ENCODE data around the gene ZBED6. TPM values are rescaled to one million over a fixed set of nuclear protein-coding genes. Genes with fewer than 3 reads are reported as not detected.

Gene ZBED6
- total RNA-seq, 1 experiment from 2014 or later, result 13.1 TPM

DNA sequence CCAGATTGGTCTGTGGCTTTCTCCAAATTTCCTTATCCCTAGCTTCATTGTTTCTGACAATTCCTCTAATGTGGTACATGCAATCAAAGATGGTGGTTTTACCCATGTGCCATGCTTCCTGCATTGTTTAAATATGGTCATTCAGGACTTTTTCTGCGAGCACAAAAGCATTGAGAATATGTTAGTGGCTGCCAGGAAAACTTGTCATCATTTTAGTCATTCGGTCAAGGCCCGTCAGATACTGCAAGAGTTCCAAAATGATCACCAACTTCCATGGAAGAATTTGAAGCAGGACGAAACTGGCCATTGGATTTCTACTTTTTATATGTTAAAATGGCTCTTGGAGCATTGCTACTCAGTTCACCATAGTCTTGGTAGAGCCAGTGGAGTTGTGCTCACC, 3.7 kb downstream of the ZBED6 start:
- H3K23me2 ChIP-seq (ENCODE audit: insufficient read length, low read depth, low read length, poor library complexity, severe bottlenecking), result no peaks in the 10 kb centered on the region
- H3K79me1 ChIP-seq (ENCODE audit: insufficient read depth, low read depth, low read length, poor library complexity, severe bottlenecking), result no peaks in the 10 kb centered on the region
- H4K8ac ChIP-seq (replicated peaks; ENCODE audit: insufficient read length, low read depth, low read length), result no peak overlapping the region
- Mint-ChIP-seq H3K9me3 (peaks cover 13 to 27% of the 10 kb centered on the region in 2 experiments; a peak in 4 of 5 replicates), H3K27ac (no peak overlapping the region), H3K4me1 (peaks cover 30 to 42% of the 10 kb centered on the region in 2 experiments), H3K27me3 (ENCODE audit: low read depth) (no peaks in the 10 kb centered on the region), H3K4me3 (no peak overlapping the region), H3K36me3 (ENCODE audit: insufficient read depth in 1 of 3, low read depth in 3 of 3) (peaks cover 54 to 59% (median 55%) of the 10 kb centered on the region in 3 experiments)
- H4K5ac ChIP-seq (ENCODE audit: insufficient read length, low read depth, low read length), result no peak overlapping the region
- no peaks in the 10 kb centered on the region for H4K20me1 ChIP-seq (ENCODE audit: control insufficient read depth, insufficient read depth, insufficient read length)
- H3K4ac ChIP-seq (ENCODE audit: low read depth, low read length), result no peak overlapping the region
- H3K9me3 ChIP-seq (ENCODE audit: control insufficient read depth, low read depth, low read length), result no peaks in the 10 kb centered on the region
- no CpG with 5 or more reads among the region's 4 CpGs for WGBS (ENCODE audit: extremely low coverage, insufficient read length, low lambda C conversion rate)
- no peak overlapping the region for H2BK12ac ChIP-seq (ENCODE audit: insufficient read length, low read depth, low read length)
- no peak for DNase-seq
- H3K18ac ChIP-seq (ENCODE audit: insufficient read length, low read depth, low read length), result no peak overlapping the region
- no peaks in the 10 kb centered on the region for H3K27me3 ChIP-seq (ENCODE audit: insufficient read depth, low read length)
- H3K4me2 ChIP-seq (ENCODE audit: insufficient read depth, insufficient read length, low read length), result no peak overlapping the region
- TF ChIP-seq, protein P1, sequence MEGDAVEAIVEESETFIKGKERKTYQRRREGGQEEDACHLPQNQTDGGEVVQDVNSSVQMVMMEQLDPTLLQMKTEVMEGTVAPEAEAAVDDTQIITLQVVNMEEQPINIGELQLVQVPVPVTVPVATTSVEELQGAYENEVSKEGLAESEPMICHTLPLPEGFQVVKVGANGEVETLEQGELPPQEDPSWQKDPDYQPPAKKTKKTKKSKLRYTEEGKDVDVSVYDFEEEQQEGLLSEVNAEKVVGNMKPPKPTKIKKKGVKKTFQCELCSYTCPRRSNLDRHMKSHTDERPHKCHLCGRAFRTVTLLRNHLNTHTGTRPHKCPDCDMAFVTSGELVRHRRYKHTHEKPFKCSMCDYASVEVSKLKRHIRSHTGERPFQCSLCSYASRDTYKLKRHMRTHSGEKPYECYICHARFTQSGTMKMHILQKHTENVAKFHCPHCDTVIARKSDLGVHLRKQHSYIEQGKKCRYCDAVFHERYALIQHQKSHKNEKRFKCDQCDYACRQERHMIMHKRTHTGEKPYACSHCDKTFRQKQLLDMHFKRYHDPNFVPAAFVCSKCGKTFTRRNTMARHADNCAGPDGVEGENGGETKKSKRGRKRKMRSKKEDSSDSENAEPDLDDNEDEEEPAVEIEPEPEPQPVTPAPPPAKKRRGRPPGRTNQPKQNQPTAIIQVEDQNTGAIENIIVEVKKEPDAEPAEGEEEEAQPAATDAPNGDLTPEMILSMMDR (conservative IDR thresholded peaks at IDR 0.05), result no peak
- no peak overlapping the region for H2BK120ac ChIP-seq (ENCODE audit: low read depth, low read length, poor library complexity, severe bottlenecking)
- no peak overlapping the region for H2AFZ ChIP-seq (ENCODE audit: low read length)
- H3T11ph ChIP-seq (ENCODE audit: low read length), result no peak overlapping the region
- H2BK20ac ChIP-seq (ENCODE audit: low read depth, low read length, poor library complexity, severe bottlenecking), result no peak overlapping the region
- no peak overlapping the region for H3K56ac ChIP-seq (ENCODE audit: insufficient read length, low read depth, low read length)
- H2BK15ac ChIP-seq (ENCODE audit: low read depth, low read length), result no peak overlapping the region
- H3K23ac ChIP-seq (ENCODE audit: insufficient read length, low read depth, low read length), result no peak overlapping the region
- no peaks in the 10 kb centered on the region for H3K4me1 ChIP-seq (ENCODE audit: insufficient read depth, low read length)
- no peak overlapping the region for H3K9ac ChIP-seq (ENCODE audit: extremely low read depth, insufficient read length, low read length)
- H2AK5ac ChIP-seq (ENCODE audit: insufficient read length, low read length), result no peak overlapping the region
- no peak overlapping the region for H2BK5ac ChIP-seq (ENCODE audit: insufficient read length, low read length)
- H3K27ac ChIP-seq (ENCODE audit: insufficient read length, low read depth, low read length), result no peak overlapping the region
- H3K79me2 ChIP-seq (ENCODE audit: insufficient read depth, low read length), result peaks cover 37% of the 10 kb centered on the region
- no peak overlapping the region for H3K14ac ChIP-seq (ENCODE audit: insufficient read depth, low read length)
- H4K91ac ChIP-seq (ENCODE audit: insufficient read length, low read depth, low read length), result no peak overlapping the region

All from H9 (cell line).